KOPT-K1 (cell line): ENCODE measurements around the gene PRDM5.
"Not testable (repeated sequence)": the region's sequence is repeated elsewhere in the genome, so short reads cannot be mapped to it uniquely, and the experiment has no call there.

ENCODE experiments used
- H3K27ac ChIP-seq: fragments of 200-600 bp; sonication (generic); 2 replicates; pipeline ENCODE4 v1.5.1; 2016; ENCODE audit warnings: antibody characterized with exemption, mild to moderate bottlenecking, low read depth, low read length; ENCODE audit not compliant: poor library complexity, severe bottlenecking
- H3K36me3 ChIP-seq: fragments of 200-600 bp; sonication (generic); 2 replicates; pipeline ENCODE4 v1.5.1; 2017; ENCODE audit warnings: antibody characterized with exemption, mild to moderate bottlenecking, low read length, moderate library complexity; ENCODE audit not compliant: insufficient read depth
- H3K9me3 ChIP-seq: fragments of 200-600 bp; sonication (generic); 2 replicates; pipeline ENCODE4 v1.5.1; 2017; ENCODE audit warnings: antibody characterized with exemption, low read length, mild to moderate bottlenecking; ENCODE audit not compliant: insufficient read depth, poor library complexity, severe bottlenecking

Gene PRDM5

DNA sequence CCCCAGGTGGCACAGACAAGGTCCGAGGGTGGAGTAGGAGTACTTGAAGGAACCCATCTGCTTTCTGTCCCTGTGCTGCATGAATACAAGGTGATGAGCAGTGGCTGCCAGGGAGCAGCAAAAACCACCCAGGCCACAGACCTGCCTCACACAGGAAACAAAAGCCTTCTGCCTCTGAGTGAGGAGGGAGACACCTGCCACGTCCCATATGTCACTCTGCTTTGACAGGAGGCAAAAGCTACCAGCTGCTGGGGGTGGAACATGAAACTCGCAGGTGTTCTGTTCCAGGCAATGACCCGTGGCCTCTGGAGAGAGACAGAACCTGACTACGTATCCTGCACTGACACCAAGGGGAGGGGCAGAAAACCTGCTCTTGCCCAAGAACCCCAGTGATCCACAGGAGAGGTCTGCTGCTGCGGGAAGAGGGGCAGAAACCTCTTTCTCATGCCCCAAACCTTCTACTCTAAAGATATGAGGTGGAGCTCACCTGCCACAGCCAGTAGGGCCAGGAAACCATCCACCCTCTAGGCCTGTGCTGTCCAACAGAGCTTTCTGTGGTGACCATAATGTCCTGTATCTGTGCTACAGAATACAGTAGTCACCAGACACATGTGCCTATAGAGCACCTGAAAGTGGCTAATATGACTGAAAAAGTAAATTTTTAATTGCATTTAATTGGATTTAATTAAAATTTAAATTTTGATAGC lies 172.9 kb downstream of the PRDM5 start:
- Histone ChIP-seq H3K9me3 (no peaks in the 10 kb centered on the region), H3K27ac (no peak overlapping the region), H3K36me3 (no peaks in the 10 kb centered on the region)

GRCh38 chr4:120741636-120742035 lies 180.9 kb downstream of the PRDM5 start:
- not testable (repeated sequence) for H3K27ac ChIP-seq, H3K36me3 ChIP-seq, H3K9me3 ChIP-seq

GRCh38 chr4:120736312-120736711 lies 186.2 kb downstream of the PRDM5 start:
- Histone ChIP-seq H3K36me3 (no peaks in the 10 kb centered on the region), H3K9me3 (no peaks in the 10 kb centered on the region), H3K27ac (no peak overlapping the region)

DNA sequence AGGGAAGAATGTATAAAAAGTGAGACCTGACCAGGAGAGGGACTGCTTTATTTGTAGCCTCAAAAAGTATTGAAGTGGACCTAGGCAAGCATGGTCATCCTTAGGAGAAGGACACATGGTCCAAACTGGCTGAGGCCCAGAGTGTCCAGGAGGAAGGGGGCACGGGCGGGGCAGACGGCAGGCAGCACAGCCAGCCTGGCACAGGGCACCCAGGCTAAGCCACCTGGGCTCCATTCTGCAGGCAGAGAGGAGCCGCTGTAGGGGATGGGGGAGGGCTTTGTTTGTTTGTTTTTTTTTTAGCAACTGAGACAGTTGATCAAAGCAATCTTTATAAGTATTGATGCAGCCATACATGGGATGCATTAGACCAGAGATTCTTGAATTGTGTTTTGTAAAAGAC lies 188.6 kb downstream of the PRDM5 start:
- no peak overlapping the region for H3K27ac ChIP-seq
- no peaks in the 10 kb centered on the region for H3K36me3 ChIP-seq
- H3K9me3 ChIP-seq = no peaks in the 10 kb centered on the region

DNA sequence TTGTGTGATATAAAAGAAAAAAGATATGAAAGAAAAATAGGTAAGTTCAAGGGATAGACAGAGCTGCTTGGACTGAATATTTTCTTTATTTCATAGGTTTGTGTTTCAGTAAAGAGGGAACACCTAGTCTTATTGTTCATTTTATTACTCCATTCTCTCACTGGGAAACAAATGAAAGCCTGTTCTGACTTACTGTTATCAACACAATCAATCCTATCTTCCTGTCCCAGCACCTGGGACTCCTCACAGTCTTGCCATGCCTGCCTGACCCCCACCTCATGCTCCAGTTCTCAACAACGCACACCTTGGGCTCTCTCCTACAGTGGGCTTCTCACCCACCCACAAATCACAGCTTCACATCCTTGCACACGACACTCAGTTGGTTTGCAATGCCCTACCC lies 189.5 kb downstream of the PRDM5 start:
- no peaks in the 10 kb centered on the region for H3K9me3 ChIP-seq
- no peak overlapping the region for H3K27ac ChIP-seq
- no peaks in the 10 kb centered on the region for H3K36me3 ChIP-seq

DNA sequence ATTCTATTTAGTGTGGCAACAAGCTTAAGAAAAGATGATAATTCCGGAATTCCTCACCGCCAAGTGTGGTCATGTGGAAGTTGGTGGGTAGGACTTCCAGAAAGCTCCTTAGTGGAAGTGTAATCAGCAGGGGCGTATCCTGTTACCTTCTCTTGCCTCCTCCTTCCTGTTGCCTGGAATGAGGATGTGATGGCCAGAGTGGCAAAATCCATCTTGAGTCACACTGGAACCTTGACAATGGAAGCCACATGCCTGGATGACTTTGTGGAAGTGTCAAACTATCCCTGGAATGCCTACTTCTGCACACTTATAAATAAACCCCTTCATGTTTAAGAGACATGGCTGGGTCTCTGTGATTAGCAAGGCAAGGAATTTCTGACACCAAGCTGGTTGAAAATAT lies 191.0 kb downstream of the PRDM5 start:
- Histone ChIP-seq H3K9me3 (no peaks in the 10 kb centered on the region), H3K36me3 (no peaks in the 10 kb centered on the region), H3K27ac (no peak overlapping the region)

DNA sequence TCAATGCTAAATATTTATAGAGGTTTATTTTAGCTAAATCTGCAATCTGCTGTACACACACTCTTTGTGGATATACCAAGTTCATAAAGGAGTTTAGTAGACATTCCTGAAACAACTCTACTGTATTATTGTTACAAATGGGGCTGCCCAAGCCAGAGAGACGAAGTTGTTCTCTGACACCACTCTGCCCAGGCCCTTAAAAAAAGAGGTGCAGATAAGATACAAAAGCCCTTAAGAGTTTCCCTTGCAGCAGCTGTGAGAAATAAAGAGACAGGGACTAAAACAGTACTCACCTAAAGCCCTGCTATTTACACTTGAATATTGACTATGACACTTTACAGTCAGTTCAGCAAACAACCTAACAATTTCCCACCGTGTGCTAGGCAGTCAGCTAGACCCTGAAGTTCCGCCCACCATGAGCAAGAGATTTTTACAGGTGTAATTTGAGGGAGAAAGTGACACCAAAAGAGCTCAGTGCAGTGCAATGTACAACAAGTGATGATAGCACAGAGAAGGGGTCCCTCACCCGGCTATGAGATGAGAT lies 191.7 kb downstream of the PRDM5 start:
- H3K9me3 ChIP-seq = no peaks in the 10 kb centered on the region
- no peak overlapping the region for H3K27ac ChIP-seq
- no peaks in the 10 kb centered on the region for H3K36me3 ChIP-seq

- Histone ChIP-seq H3K27ac (no peak overlapping the region), H3K36me3 (no peaks in the 10 kb centered on the region), H3K9me3 (no peaks in the 10 kb centered on the region)
These were observed 193.4 kb downstream of the PRDM5 start for GRCh38 chr4:120728892-120729675.

DNA sequence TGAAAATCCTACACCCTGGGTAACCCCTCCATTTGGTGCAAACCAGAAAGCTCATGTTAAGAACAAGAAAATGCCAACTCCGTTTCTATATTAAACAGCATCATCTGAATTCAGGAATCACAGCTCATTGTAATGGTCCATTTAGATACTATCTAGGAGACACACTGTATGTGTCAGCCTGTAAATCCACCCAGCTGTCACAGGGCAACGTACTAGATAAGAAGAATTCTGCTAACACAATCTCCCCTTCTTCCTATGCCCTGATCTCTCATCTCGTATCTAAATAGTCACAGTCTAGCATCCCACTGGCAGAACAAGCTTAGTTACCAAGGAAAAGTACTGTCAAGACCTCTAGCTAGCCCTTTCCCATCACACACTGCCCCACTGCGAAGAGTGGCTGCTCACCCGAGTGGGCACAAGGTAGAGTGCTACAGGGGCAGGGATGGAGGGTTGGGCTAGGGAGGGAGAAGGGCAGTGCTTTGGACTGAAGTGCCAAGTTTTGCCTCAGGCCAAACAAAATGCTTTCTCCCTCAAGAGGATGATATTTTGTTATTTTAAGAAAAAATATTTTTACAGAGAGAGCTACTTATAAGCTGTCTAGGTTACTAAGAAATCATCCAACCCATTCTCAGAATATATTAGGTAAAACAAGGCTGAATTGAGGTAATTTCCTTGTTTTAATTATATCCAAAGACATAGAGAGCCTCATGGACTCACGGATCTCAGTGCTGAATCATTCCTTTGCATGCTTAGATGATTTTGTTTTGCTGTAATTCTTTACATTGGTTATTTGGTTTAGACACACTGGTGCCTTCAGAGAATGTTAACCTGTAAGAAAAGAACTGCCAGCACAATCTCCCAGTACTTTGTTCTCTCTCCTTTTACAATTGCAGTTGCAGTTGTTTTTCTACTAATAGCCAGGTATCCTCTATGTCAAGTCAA lies 196.6 kb downstream of the PRDM5 start:
- H3K27ac ChIP-seq = no peak overlapping the region
- no peaks in the 10 kb centered on the region for H3K9me3 ChIP-seq

GRCh38 chr4:120724656-120725055 lies 197.9 kb downstream of the PRDM5 start:
- Histone ChIP-seq H3K9me3 (no peaks in the 10 kb centered on the region), H3K27ac (no peak overlapping the region), H3K36me3 (no peaks in the 10 kb centered on the region)

More for the DNA sequence above, 196.6 kb downstream of the PRDM5 start:
- H3K36me3 ChIP-seq = no peaks in the 10 kb centered on the region

DNA sequence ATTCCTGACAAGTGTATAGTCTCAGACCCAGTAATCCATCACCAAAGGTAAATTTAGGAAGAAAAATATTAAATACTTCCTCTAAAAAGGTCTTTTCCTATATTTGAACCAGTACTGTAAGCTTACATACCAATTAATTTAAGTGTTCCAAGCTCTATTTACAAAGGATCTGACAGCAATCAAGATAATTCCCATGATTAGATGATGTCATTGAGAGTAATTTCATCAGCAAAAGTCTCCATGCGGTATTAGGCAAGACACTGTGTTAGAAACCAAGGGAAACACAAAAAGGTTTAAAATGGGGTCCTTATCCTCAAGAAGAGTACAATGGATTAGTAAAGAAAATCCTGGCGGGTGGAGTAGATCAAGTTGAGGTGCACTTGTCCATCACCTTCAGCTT lies 198.5 kb downstream of the PRDM5 start:
- Histone ChIP-seq H3K27ac (no peak overlapping the region), H3K36me3 (no peaks in the 10 kb centered on the region), H3K9me3 (no peaks in the 10 kb centered on the region)

DNA sequence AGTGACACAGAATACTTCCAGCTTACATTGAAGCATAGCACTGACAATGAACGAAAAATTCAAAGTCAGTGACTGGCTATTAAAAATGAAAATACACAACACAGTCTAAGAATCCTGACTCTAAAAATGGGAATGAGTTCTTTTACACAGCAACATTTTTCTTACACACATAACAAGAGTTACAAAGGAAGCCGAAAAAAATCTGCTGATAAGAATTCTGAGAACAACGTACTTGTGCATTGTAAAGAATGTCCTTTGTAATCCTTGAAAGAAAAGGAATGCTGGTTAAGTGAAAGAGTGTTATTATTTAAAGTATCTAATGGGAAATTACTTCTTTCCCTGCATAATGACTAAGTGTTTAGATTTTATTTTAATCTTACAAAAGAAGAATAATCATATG lies 199.4 kb downstream of the PRDM5 start:
- H3K27ac ChIP-seq = no peak overlapping the region

DNA sequence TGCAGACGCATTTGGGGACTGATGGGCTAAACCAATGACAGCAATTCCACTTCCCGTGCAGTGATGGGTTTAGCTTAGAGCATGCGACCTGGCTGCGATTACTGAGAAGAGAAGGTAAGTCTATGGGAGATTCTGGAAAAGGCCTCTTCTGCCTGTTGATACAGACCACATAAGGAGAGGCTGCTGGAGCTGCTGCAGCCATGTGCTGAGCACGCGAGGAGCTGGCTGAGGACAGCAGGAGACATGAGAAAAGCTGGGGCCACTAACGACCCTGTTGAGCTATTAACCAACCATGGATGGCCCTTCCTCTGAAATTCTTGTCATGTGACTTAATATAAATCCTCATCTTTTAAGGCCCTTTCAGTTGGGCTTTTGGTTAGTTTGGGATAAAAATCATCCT lies 199.9 kb downstream of the PRDM5 start:
- H3K36me3 ChIP-seq = no peaks in the 10 kb centered on the region
- H3K27ac ChIP-seq = no peak overlapping the region

More for the DNA sequence above, 199.4 kb downstream of the PRDM5 start:
- Histone ChIP-seq H3K36me3 (no peaks in the 10 kb centered on the region), H3K9me3 (no peaks in the 10 kb centered on the region)

GRCh38 chr4:120720354-120720934 lies 202.1 kb downstream of the PRDM5 start:
- Histone ChIP-seq H3K9me3 (no peaks in the 10 kb centered on the region), H3K27ac (no peak overlapping the region), H3K36me3 (no peaks in the 10 kb centered on the region)

More for the DNA sequence above, 199.9 kb downstream of the PRDM5 start:
- no peaks in the 10 kb centered on the region for H3K9me3 ChIP-seq
